GM21526 (cell line): ENCODE measurements around the gene ANKRD60.

Source experiments
- ATAC-seq: cut with Tn5 transposase; IDR thresholded peaks from one replicate; pipeline ENCODE4 v1.9.1; 2021; ENCODE audit warnings: moderate library complexity; ENCODE audit not compliant: unreplicated experiment, low FRiP score

ANKRD60 gene

GRCh38 chr20:58224974-58225373 is 3.5 kb downstream of the ANKRD60 start:
- ATAC-seq = no peak

DNA sequence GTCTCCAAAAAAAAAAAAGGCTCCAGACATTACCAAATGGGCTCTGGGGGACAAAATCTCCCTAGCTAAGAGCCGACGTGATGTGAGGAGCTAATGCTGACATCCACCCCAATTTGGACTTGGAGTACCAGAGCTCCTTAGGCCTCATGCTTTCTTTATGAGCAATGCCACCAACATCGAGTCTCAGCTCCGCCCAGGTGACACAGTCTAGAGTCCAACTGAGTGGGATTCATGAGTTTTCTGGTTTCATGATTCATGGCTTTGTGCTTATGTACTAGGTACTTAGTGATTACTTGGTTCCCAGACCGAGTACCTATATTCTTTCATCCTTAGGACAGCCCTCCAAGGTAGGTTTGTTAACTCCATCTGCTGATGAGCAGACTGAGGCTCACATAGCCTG is 4.4 kb downstream of the ANKRD60 start:
- no peak for ATAC-seq

DNA sequence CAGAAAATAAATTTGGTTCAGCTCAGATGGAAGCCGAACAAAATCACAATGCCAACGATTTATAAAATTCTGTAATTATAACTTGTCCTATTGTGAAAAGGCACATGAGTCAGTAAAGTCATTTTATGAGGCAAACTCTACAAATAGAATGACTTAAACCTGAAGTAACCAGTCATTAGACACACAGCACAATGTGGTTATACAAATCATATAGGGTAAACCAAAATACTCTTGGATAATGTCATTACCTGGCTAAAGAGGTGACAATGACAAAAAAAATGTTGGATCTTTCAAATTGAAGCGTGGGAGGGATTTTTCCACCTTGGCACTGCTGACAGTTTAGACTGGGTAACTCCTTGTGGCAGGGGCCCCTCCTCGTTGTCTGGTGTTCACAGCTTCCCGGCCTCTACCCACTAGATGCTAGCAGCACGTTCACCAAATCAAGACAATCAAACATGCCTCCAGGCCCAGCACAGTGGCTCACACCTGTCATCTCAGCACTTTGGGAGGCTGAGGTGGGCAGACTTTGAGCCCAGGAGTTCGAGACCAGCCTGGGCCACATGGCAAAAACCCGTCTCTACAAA is 5.0 kb downstream of the ANKRD60 start:
- no peak for ATAC-seq

GRCh38 chr20:58222446-58222845 is 6.0 kb downstream of the ANKRD60 start:
- ATAC-seq = no peak

DNA sequence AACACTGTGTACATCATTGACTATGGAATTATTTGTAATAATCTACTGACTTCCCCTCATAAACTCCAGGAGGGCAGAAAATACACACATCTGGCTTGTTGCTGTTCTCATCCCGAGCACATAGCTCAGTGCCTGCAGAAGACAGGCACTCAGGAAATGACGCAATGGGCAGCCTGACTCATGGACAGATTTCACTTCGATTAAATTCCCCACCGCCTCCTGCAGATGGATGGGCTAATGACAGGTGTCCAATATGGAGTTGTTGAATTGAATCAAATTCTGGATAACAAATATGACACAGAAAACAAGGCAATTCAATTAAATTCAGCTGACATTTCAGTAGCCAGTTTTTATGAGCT is 9.1 kb downstream of the ANKRD60 start:
- no peak for ATAC-seq

DNA sequence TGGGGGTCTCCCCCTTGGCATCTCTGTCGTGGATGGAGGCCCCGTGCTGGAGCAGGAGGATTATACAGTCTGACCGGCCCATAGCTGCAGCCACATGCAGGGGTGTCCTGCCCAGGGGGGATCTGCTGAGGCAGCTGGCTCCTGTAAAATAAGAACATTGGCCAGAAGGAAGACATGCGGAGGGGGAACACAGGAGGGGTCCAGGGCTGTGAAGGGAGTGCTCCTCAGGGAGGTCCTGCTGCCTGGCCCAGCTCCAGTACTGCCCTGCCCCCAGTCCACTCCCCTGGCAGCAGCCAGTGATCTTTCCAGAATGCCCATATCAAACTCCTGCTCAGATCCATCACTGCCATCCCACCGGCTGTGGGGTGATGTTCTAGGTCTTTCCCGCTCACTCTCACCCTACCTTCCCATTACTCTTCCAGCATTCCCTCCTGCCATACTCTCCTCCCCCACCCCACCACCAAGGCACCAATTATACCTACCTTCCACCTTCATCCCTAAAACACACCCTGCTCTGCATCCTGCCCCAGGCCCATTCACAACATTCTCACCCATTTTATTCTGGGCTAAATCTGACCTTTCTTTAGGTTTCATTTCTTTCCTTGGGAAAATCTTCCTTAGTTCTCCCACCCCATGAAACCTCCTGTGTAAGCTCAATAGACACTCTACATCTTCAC is 9.7 kb downstream of the ANKRD60 start:
- ATAC-seq = no peak

GRCh38 chr20:58216334-58216733 is 12.1 kb downstream of the ANKRD60 start:
- no peak for ATAC-seq

DNA sequence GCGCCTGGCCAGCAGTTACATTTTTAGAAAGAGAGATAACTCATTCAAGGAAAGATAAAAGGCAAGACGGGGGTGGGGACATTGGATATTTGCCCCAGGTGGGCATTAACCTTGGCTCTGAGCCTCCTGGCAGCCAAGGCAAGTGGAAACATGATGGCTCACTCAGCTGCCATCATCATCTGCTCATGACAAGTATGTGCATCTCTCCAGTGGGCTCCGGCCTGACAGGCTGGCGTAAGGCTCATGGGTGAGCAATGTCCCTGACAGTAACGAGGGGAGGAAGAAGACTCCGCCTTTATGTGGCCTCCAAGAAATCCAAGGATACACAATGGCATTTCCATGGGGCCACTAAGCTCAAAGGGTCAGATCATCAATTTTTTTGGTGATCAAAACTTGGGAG is 13.3 kb downstream of the ANKRD60 start:
- ATAC-seq = no peak

DNA sequence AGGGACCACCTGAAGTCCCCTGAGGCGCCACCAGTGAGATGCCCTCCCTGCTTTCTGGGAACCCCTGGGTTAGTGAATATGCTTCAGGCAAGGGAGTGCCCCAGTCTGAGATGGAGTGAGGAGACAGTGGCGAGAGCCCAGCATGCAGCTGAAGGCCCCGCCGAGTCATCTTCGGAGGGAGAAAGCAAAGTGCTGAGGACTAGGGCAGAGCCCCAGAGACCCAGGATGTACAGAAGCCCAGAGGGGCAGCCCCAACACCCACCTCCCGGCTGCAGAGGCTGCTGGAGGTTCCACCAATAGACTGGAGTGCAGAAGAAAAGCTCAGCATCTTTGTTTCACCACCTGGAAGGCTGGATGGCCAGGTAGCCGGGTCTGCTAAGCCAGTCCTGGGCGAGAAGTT is 14.1 kb downstream of the ANKRD60 start:
- ATAC-seq = no peak

DNA sequence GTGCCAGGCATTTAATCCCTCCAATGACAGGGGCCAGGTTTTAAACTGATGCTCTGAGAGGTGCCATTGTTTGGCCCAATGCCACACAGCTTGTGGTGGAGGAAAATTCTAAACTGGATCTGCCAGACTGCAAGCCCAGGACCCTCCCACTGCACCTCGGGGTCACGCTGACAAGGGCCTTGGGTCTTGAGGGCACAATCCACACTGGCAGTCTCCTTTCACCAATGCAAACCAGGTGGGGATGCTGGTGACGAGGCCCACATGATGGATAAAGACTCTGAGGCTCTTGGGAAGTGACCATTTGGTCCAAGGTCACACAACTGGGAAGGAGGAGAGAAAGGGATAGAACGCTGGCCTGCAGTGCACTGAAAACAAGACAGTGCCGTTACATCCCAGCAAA is 14.7 kb downstream of the ANKRD60 start:
- ATAC-seq = no peak

- ATAC-seq = no peak
Measured at GRCh38 chr20:58213121-58213520, 15.3 kb downstream of the ANKRD60 start.

DNA sequence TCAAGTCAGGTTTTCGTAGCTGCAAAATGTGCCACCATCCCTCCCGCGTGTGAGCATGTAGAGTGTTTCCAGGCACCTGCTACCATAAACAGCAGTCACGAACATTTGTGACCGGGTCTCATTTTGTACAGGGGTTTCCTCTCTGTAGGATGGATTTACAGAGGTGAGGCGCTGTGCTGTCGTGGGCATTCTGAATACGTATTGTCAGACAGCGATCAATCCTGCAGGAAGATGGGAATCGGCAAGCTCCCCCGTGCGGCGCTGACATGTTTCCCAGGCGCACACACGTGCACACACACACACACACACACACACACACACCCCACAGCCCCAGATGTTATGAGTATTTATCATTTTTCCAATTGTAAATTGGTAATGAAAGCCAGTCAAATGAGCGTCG is 15.8 kb downstream of the ANKRD60 start:
- ATAC-seq = no peak

DNA sequence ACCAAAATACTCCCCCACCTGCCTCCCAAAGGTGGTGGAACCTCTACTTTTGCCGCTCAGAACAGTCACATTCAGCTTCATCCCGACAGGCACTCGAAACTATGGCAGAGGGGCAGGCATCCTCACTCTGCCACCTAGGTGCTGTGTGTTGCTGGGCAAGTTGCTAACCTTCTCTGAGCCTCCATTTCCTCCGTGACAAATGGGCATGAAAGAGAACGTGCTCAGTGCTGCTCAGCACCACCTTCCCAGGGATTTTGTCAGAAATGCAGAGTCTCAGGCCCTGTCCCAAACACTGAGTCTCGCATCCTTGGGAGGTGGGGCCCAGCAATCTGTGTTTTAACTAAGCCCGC is 18.1 kb downstream of the ANKRD60 start:
- no peak for ATAC-seq

- ATAC-seq = no peak
Measured at GRCh38 chr20:58209652-58210397, 18.6 kb downstream of the ANKRD60 start.

DNA sequence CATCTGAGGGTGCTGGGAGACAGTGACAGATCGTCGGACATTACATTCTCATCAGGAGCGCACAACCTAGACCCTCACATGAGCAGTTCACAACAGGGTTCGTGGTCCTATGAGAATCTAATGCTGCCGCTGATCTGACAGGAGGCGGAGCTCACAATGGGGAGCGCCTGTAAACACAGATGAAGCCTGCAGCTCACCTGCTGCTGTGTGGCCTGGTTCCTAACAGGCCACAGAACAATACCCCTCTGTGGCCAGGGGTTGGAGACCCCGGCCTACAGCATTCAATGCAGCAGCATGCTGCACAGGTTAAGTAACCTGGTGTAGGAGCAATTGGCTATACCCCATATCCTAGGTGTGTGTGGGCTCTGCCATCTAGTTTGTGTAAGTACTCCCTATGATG is 19.5 kb downstream of the ANKRD60 start:
- ATAC-seq = no peak

DNA sequence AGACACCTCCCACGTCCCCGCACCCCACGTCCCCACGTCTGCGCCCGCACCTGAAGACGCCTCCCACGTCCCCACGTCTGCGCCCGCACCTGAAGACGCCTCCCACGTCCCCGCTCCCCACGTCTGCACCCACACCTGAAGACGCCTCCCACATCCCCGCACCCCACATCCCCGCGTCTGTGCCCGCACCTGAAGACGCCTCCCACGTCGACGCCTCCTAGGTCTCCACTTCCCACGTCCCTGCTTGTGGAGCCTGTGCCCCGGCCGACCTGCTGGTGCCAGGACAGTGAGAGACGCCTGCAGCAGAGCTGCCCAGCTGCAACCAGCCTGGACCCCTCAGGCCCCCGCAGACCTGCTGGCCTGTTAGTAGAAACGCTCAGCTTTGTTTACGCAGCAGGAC is 22.6 kb downstream of the ANKRD60 start:
- ATAC-seq = no peak

DNA sequence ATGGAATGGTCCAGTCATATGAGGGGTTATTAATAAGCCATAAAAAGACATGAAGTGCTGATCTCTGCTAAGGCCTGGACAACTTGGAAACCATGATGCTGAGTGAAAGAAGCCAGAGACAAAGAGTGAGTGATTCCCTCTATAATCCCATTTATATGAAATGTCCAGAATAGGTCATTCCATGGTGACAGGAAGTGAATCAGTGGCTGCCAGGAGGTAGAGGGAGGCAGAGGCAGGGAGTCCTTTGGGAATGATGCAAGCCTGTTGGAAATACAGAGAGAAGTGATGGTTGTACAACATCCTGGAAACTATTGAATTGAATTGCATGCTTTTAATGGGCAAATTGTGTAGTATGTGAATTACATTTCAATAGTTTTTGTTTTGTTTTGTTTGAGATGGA is 26.4 kb downstream of the ANKRD60 start:
- no peak for ATAC-seq

- no peak for ATAC-seq
Measured at GRCh38 chr20:58201616-58202015, 26.8 kb downstream of the ANKRD60 start.

GRCh38 chr20:58199469-58199868 is 29.0 kb downstream of the ANKRD60 start:
- no peak for ATAC-seq

DNA sequence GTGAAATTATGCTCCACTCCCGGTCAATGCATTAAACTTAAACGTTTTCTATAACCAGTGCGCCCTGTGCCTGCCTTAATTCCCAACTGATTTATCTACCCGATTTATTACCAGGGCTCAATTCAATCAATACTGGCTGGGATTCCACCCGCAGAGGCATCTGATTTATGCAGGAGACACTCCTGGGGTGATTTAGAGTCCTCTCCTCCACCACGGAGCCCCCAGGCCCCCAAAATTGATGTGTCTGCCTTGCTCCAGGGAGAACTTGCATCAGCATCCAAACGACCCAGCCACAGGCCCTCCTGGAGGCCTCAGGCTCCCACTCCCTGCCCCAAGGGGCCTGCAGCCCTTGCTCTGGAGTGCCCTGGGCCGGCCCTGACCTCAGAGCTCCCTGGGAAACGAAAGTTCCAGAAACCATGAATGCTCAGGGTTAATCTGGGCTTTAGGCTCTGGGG is 29.5 kb downstream of the ANKRD60 start:
- ATAC-seq = no peak

DNA sequence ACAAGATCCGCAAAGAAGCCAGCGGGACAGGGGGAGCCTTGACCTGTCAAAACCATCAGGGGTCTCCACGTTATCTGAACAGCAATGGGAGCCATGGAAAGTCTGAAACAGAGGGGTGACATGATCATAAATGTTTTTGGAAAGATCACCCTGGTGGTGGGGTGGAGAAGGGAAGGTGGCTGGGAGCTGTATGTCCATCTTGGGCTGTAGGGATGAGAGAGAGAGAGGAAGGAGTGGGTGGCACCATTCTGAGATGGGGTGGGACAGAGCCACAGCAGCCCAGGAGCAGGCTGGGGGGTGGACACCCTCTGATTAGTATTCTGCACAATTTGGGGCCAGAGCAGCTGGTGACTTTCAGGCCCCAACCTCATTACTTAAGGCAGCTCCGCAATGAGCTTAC is 30.1 kb downstream of the ANKRD60 start:
- no peak for ATAC-seq

DNA sequence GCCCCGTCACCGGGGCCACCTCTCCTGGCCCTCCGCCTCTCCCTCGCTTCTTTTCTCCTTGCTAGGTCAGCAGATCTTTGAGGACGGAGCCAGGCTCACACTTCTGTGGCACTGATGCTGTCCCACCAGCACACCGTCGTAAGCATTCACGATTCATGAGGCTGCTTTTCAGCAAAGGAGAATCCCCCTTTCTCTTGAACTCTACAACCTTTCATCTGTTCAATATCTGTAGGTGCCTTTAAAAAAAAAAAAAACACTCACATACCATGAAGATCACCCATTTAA is 31.3 kb downstream of the ANKRD60 start:
- no peak for ATAC-seq
